Measurements from ENCODE around the gene CYB5A.

DNA sequence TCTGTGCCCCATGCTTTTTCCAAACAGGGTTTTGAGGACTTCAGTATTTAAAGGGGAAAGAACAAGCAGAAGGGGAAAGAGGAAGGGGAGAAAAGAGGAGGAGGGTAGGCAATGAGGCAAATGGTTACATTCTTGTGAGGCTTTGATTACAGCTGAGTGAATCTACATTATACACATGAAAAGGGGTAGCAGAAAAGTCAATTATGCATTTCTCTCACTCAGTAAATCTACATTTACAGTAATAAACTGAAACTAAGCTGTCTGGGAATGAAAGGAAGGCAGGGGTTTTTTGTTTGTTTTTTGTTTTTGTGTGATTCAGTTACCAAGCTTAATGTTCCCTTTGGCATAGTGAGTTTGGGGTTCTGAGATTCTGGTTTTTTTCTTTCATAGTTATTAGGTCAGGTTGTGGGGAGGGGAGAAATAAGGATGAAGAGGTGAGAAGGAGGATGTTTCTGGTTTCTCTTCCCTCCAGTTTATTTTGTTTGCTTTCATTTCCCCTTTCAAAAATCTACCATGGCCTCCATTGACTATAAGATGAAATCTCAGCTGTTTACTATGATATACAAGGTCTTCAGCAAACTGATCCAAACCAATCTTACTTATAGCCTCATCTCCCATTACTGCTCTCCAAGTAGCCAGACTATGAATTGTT, 42.6 kb upstream of the CYB5A start:
- TF ChIP-seq, protein P1, sequence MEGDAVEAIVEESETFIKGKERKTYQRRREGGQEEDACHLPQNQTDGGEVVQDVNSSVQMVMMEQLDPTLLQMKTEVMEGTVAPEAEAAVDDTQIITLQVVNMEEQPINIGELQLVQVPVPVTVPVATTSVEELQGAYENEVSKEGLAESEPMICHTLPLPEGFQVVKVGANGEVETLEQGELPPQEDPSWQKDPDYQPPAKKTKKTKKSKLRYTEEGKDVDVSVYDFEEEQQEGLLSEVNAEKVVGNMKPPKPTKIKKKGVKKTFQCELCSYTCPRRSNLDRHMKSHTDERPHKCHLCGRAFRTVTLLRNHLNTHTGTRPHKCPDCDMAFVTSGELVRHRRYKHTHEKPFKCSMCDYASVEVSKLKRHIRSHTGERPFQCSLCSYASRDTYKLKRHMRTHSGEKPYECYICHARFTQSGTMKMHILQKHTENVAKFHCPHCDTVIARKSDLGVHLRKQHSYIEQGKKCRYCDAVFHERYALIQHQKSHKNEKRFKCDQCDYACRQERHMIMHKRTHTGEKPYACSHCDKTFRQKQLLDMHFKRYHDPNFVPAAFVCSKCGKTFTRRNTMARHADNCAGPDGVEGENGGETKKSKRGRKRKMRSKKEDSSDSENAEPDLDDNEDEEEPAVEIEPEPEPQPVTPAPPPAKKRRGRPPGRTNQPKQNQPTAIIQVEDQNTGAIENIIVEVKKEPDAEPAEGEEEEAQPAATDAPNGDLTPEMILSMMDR (IDR thresholded peaks at IDR 0.05) = no peak
- no peak for TF ChIP-seq ZFX (IDR thresholded peaks at IDR 0.05; ENCODE audit: borderline replicate concordance)

All from 22Rv1 (cell line).